KMS-11 (cell line): ENCODE results near the gene DDX1.

Experiments
- H2AFZ ChIP-seq: fragments of 200-600 bp; sonication (generic); 2 replicates; pipeline ENCODE4 v1.6.1; 2016; ENCODE audit warnings: antibody characterized with exemption, mixed run types, low read depth
- H3K27ac ChIP-seq: fragments of 200-600 bp; sonication (generic); 2 replicates; pipeline ENCODE4 v1.6.1; 2016; ENCODE audit warnings: mild to moderate bottlenecking, mixed run types
- H3K27me3 ChIP-seq: fragments of 200-600 bp; sonication (generic); 2 replicates; pipeline ENCODE4 v1.6.1; 2017; ENCODE audit warnings: mild to moderate bottlenecking, low read depth, mixed run types, moderate library complexity; ENCODE audit not compliant: insufficient read depth
- H3K36me3 ChIP-seq: fragments of 200-600 bp; sonication (generic); 2 replicates; pipeline ENCODE4 v1.6.1; 2017; ENCODE audit warnings: mild to moderate bottlenecking, mixed run types; ENCODE audit not compliant: insufficient read depth
- H3K4me1 ChIP-seq: fragments of 200-600 bp; sonication (generic); 2 replicates; pipeline ENCODE4 v1.6.1; 2016; ENCODE audit warnings: mild to moderate bottlenecking, low read depth, mixed run types; ENCODE audit not compliant: poor library complexity, severe bottlenecking
- H3K4me2 ChIP-seq: fragments of 200-600 bp; sonication (generic); 2 replicates; pipeline ENCODE4 v1.7.0; 2016; ENCODE audit warnings: mild to moderate bottlenecking, mixed run types
- H3K4me3 ChIP-seq: fragments of 200-600 bp; sonication (generic); IDR thresholded peaks from 2 replicates; pipeline ENCODE4 v1.6.1; 2017; ENCODE audit warnings: low read depth, low read length, mixed read lengths; ENCODE audit not compliant: insufficient read depth
- H3K79me2 ChIP-seq: fragments of 200-600 bp; sonication (generic); 2 replicates; pipeline ENCODE4 v1.6.1; 2016; ENCODE audit warnings: low read depth, mixed run types; ENCODE audit not compliant: insufficient read depth
- H3K9ac ChIP-seq: fragments of 200-600 bp; sonication (generic); 2 replicates; pipeline ENCODE4 v1.6.1; 2016; ENCODE audit warnings: mild to moderate bottlenecking, mixed run types
- H4K20me1 ChIP-seq: fragments of 200-600 bp; sonication (generic); 2 replicates; pipeline ENCODE4 v1.6.1; 2016; ENCODE audit warnings: mild to moderate bottlenecking, mixed run types; ENCODE audit not compliant: insufficient read depth
- CTCF ChIP-seq: fragments of 200-600 bp; sonication (generic); conservative IDR thresholded peaks from 2 replicates; pipeline ENCODE4 v1.6.1; 2017; ENCODE audit warnings: low read depth, mild to moderate bottlenecking, antibody characterized with exemption, low read length, moderate library complexity, mixed read lengths

Gene DDX1

GRCh38 chr2:15599994-15600393 lies 8.3 kb downstream of the DDX1 start:
- peaks cover 31% of the 10 kb centered on the region; the same call in 1 of the 2 replicates for H3K36me3 ChIP-seq
- no peak overlapping the region for H3K27ac ChIP-seq
- H3K4me2 ChIP-seq = no peak overlapping the region
- H3K4me3 ChIP-seq = no peak overlapping the region
- no peak overlapping the region for H3K9ac ChIP-seq
- no peaks in the 10 kb centered on the region for H4K20me1 ChIP-seq
- peaks cover 6% of the 10 kb centered on the region for H3K79me2 ChIP-seq
- no peak overlapping the region for H2AFZ ChIP-seq
- no peak for TF ChIP-seq CTCF
- H3K4me1 ChIP-seq = no peaks in the 10 kb centered on the region
- no peaks in the 10 kb centered on the region for H3K27me3 ChIP-seq

GRCh38 chr2:15601681-15602080 lies 10.0 kb downstream of the DDX1 start:
- TF ChIP-seq CTCF = no peak
- Histone ChIP-seq H3K79me2 (no peaks in the 10 kb centered on the region), H3K4me3 (no peak overlapping the region), H3K27ac (no peak overlapping the region), H3K9ac (no peak overlapping the region), H3K36me3 (peaks cover 35% of the 10 kb centered on the region; the same call in 1 of the 2 replicates), H3K27me3 (no peaks in the 10 kb centered on the region), H4K20me1 (no peaks in the 10 kb centered on the region), H2AFZ (no peak overlapping the region), H3K4me1 (no peaks in the 10 kb centered on the region), H3K4me2 (no peak overlapping the region)

GRCh38 chr2:15602393-15602792 lies 10.7 kb downstream of the DDX1 start:
- no peak for TF ChIP-seq CTCF
- Histone ChIP-seq H3K36me3 (peaks cover 35% of the 10 kb centered on the region; the same call in 1 of the 2 replicates), H3K79me2 (no peaks in the 10 kb centered on the region), H3K9ac (no peak overlapping the region), H2AFZ (no peak overlapping the region), H3K27ac (no peak overlapping the region), H4K20me1 (no peaks in the 10 kb centered on the region), H3K4me1 (no peaks in the 10 kb centered on the region), H3K4me2 (no peak overlapping the region), H3K4me3 (no peak overlapping the region), H3K27me3 (no peaks in the 10 kb centered on the region)

- no peaks in the 10 kb centered on the region for H3K79me2 ChIP-seq
- H3K9ac ChIP-seq = no peak overlapping the region
- no peak overlapping the region for H3K4me3 ChIP-seq
- H3K4me1 ChIP-seq = no peaks in the 10 kb centered on the region
- peaks cover 37% of the 10 kb centered on the region; the same call in 1 of the 2 replicates for H3K36me3 ChIP-seq
- H3K27ac ChIP-seq = no peak overlapping the region
- no peaks in the 10 kb centered on the region for H4K20me1 ChIP-seq
- no peak overlapping the region for H3K4me2 ChIP-seq
- H3K27me3 ChIP-seq = no peaks in the 10 kb centered on the region
- H2AFZ ChIP-seq = no peak overlapping the region
- TF ChIP-seq CTCF = no peak
These were observed 11.5 kb downstream of the DDX1 start for GRCh38 chr2:15603044-15603765.
